K562 (cell line): ENCODE data around the gene HAUS1. TPM values are rescaled to one million over a fixed set of nuclear protein-coding genes. Genes with fewer than 3 reads are reported as not detected.

Source experiments
- CBX3 ChIP-seq, 2 experiments: IDR thresholded peaks; 1 replicate in 1 of 2; 2 replicates in 1 of 2; pipeline ENCODE4 v1.6.1; 2012; ENCODE audit warnings: inconsistent platforms in 2 of 2, low read length in 2 of 2, borderline replicate concordance in 1 of 2, control low read depth in 1 of 2
- ELF4 ChIP-seq: fragments of 450-650 bp; formaldehyde crosslinking; IDR thresholded peaks from 2 replicates; pipeline ENCODE4 v1.4.0; 2022; ENCODE audit warnings: missing genetic modification characterization
- GATAD2A ChIP-seq: fragments of 450-650 bp; IDR thresholded peaks from 2 replicates; pipeline ENCODE4 v1.6.1; 2017
- NFE2 ChIP-seq: IDR thresholded peaks from 2 replicates; pipeline ENCODE4 v1.6.1; 2014; ENCODE audit warnings: antibody characterized with exemption, low read depth
- NFIC ChIP-seq: fragments of 450-650 bp; IDR thresholded peaks from 2 replicates; pipeline ENCODE4 v1.6.1; 2017; ENCODE audit warnings: mild to moderate bottlenecking, inconsistent platforms
- NFIX ChIP-seq: fragments of 250-450 bp; sonication (Bioruptor Pico); IDR thresholded peaks from 2 replicates; pipeline ENCODE4 v1.4.0; 2020; ENCODE audit warnings: low read depth, mild to moderate bottlenecking, moderate library complexity
- NR2C2 ChIP-seq, 2 experiments: fragments of 200-800 bp in 1 of 2; sonication (Bioruptor generic) in 1 of 2; sonication (generic) in 1 of 2; formaldehyde crosslinking in 1 of 2; IDR thresholded peaks; 2 replicates each; pipeline versions ENCODE4 v1.6.1 to v1.8.0; 2016 to 2022; ENCODE audit warnings: mild to moderate bottlenecking in 1 of 2, missing compliant biosample characterization in 1 of 2, missing genetic modification characterization in 1 of 2, missing genetic modification reagents in 1 of 2
- NR4A1 ChIP-seq, 2 experiments: fragments of 250-450 bp in 1 of 2; fragments of 450-650 bp in 1 of 2; sonication (Bioruptor Pico) in 1 of 2; IDR thresholded peaks; 2 replicates each; pipeline versions ENCODE4 v1.4.0 to v1.6.1; 2016 to 2020; ENCODE audit warnings: mild to moderate bottlenecking in 2 of 2, missing compliant biosample characterization in 1 of 2, missing genetic modification characterization in 1 of 2, moderate library complexity in 1 of 2
- TAF9B ChIP-seq: fragments of 450-650 bp; IDR thresholded peaks from 2 replicates; pipeline ENCODE4 v1.6.1; 2018; ENCODE audit warnings: mild to moderate bottlenecking; ENCODE audit not compliant: partially characterized antibody
- ZC3H4 ChIP-seq: sonication (generic); formaldehyde crosslinking; IDR thresholded peaks from 2 replicates; pipeline ENCODE4 v1.9.0; 2021; ENCODE audit warnings: missing genetic modification reagents, borderline replicate concordance
- ZNF76 ChIP-seq: fragments of 250-450 bp; sonication (Bioruptor Pico); IDR thresholded peaks from 2 replicates; pipeline ENCODE4 v1.4.0; 2020; ENCODE audit warnings: mild to moderate bottlenecking, moderate library complexity, borderline replicate concordance
- ZNF830 ChIP-seq: fragments of 250-450 bp; sonication (Bioruptor Pico); IDR thresholded peaks from 2 replicates; pipeline ENCODE4 v1.5.0; 2021; ENCODE audit warnings: mild to moderate bottlenecking
- polyA plus RNA-seq, 8 experiments: library from polyadenylated mRNA; depleted of rRNA in 4 of 8; stranded (reverse) in 5 of 8; unstranded in 3 of 8; fragments of >200 nt; fragmentation: Nextera tagmentation in 2 of 8; fragmentation: Illumina TruSeq in 1 of 8; extraction: Ambion mirVana in 2 of 8; extraction: Trizol in 1 of 8; gene quantifications; 2 replicates each; pipeline versions ENCODE4 v1.2.1 to v1.2.3, GENCODE V29; 2011 to 2014; ENCODE audit warnings: inconsistent platforms in 1 of 8, missing spikeins in 1 of 8
- total RNA-seq, 7 experiments: library from RNA; depleted of rRNA in 6 of 7; stranded (reverse); fragments of >200 nt in 6 of 7; fragmentation: Illumina TruSeq in 2 of 7; extraction: Trizol in 2 of 7; gene quantifications; 2 replicates each; pipeline versions ENCODE4 v1.2.1 to v1.2.3, GENCODE V29; 2011 to 2021; ENCODE audit warnings: low replicate concordance in 1 of 7
- TF ChIP-seq, protein P1 (sequence below), 2 experiments: fragments of 200-800 bp in 1 of 2; sonication (Bioruptor generic) in 1 of 2; sonication (generic) in 1 of 2; formaldehyde crosslinking in 1 of 2; IDR thresholded peaks in 1 of 2; conservative IDR thresholded peaks in 1 of 2; 2 replicates each; pipeline versions ENCODE4 v1.5.0 to v1.6.1; 2016 to 2020; ENCODE audit warnings: missing compliant biosample characterization in 1 of 2, missing genetic modification characterization in 1 of 2, missing genetic modification reagents in 1 of 2
- TF ChIP-seq, protein P2 (sequence below): conservative IDR thresholded peaks from 2 replicates; pipeline ENCODE4 v1.6.1; 2011; ENCODE audit warnings: low read depth, mild to moderate bottlenecking, low read length; ENCODE audit not compliant: control insufficient read depth
- TF ChIP-seq, protein P3 (sequence below): sonication (generic); formaldehyde crosslinking; IDR thresholded peaks from 2 replicates; pipeline ENCODE4 v1.8.0; 2023; ENCODE audit warnings: mild to moderate bottlenecking, missing genetic modification reagents

Gene HAUS1
- total and polyA plus RNA-seq, 9 of the 15 experiments (the other 6 are each of a cell fraction or from before 2014, with no cell fraction given) = 45.6 to 135 (median 76.3) TPM

DNA sequence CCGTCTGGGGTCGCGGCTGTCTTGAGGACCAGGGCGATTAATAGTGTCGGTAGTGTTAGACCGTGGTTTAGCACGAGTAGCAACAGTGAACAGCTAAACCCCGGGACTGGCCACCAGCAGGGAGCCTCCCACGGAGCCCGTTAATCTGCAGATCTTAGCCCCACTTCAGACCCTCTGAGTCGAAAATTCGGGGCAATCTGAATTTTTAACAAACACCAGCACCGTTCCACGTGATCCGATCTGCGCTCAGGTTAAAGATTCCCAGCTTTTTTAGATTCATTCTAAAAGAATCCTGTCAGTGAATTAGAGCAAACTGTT lies 5.6 kb upstream of the HAUS1 start (continued):
- TF ChIP-seq, protein P1, sequence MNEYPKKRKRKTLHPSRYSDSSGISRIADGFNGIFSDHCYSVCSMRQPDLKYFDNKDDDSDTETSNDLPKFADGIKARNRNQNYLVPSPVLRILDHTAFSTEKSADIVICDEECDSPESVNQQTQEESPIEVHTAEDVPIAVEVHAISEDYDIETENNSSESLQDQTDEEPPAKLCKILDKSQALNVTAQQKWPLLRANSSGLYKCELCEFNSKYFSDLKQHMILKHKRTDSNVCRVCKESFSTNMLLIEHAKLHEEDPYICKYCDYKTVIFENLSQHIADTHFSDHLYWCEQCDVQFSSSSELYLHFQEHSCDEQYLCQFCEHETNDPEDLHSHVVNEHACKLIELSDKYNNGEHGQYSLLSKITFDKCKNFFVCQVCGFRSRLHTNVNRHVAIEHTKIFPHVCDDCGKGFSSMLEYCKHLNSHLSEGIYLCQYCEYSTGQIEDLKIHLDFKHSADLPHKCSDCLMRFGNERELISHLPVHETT (CRISPR knock-in tag; conservative IDR thresholded peaks at IDR 0.05 in 1 of 2, IDR thresholded peaks at IDR 0.05 in 1 of 2) = 0 out of 4 replicates have a peak, but pooled peaks of 1 of the 2 experiments have one; percentile 41
- TF ChIP-seq, protein P2, sequence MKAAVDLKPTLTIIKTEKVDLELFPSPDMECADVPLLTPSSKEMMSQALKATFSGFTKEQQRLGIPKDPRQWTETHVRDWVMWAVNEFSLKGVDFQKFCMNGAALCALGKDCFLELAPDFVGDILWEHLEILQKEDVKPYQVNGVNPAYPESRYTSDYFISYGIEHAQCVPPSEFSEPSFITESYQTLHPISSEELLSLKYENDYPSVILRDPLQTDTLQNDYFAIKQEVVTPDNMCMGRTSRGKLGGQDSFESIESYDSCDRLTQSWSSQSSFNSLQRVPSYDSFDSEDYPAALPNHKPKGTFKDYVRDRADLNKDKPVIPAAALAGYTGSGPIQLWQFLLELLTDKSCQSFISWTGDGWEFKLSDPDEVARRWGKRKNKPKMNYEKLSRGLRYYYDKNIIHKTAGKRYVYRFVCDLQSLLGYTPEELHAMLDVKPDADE = no peak
- TF ChIP-seq ZC3H4 (CRISPR knock-in tag) = no peak
- no peak for TF ChIP-seq CBX3 (IDR thresholded peaks at IDR 0.05; ENCODE audit: borderline replicate concordance in 1 of 2, low read length in 2 of 2)
- TF ChIP-seq ZNF76 (CRISPR knock-in tag) = no peak
- TF ChIP-seq GATAD2A = no peak
- TF ChIP-seq NFE2 = no peak
- TF ChIP-seq NFIX (CRISPR knock-in tag) = no peak
- TF ChIP-seq NR2C2 (CRISPR knock-in tag; IDR thresholded peaks at IDR 0.05) = no peak
- TF ChIP-seq NR2C2 (tag; IDR thresholded peaks at IDR 0.05) = peak; percentile 87
- no peak for TF ChIP-seq ELF4
- no peak for TF ChIP-seq NR4A1 (CRISPR knock-in tag; IDR thresholded peaks at IDR 0.05)
- peak; percentile 60; the same call in 1 of the 2 replicates for TF ChIP-seq NR4A1 (tag; IDR thresholded peaks at IDR 0.05)
- TF ChIP-seq ZNF830 (CRISPR knock-in tag) = no peak
- TF ChIP-seq, protein P3, sequence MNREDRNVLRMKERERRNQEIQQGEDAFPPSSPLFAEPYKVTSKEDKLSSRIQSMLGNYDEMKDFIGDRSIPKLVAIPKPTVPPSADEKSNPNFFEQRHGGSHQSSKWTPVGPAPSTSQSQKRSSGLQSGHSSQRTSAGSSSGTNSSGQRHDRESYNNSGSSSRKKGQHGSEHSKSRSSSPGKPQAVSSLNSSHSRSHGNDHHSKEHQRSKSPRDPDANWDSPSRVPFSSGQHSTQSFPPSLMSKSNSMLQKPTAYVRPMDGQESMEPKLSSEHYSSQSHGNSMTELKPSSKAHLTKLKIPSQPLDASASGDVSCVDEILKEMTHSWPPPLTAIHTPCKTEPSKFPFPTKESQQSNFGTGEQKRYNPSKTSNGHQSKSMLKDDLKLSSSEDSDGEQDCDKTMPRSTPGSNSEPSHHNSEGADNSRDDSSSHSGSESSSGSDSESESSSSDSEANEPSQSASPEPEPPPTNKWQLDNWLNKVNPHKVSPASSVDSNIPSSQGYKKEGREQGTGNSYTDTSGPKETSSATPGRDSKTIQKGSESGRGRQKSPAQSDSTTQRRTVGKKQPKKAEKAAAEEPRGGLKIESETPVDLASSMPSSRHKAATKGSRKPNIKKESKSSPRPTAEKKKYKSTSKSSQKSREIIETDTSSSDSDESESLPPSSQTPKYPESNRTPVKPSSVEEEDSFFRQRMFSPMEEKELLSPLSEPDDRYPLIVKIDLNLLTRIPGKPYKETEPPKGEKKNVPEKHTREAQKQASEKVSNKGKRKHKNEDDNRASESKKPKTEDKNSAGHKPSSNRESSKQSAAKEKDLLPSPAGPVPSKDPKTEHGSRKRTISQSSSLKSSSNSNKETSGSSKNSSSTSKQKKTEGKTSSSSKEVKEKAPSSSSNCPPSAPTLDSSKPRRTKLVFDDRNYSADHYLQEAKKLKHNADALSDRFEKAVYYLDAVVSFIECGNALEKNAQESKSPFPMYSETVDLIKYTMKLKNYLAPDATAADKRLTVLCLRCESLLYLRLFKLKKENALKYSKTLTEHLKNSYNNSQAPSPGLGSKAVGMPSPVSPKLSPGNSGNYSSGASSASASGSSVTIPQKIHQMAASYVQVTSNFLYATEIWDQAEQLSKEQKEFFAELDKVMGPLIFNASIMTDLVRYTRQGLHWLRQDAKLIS (CRISPR knock-in tag) = no peak
- TF ChIP-seq TAF9B = no peak
- no peak for TF ChIP-seq NFIC
- TF ChIP-seq, all 486 proteins: peak for 15
